ENCODE results near the gene ZNF701.
"Not testable (repeated sequence)": the region's sequence is repeated elsewhere in the genome, so short reads cannot be mapped to it uniquely, and the experiment has no call there.

ZNF701 gene

GRCh38 chr19:52590728-52591127 is 20.6 kb downstream of the ZNF701 start:
- TF ChIP-seq POLR2A (IDR thresholded peaks at IDR 0.05; ENCODE audit: extremely low read depth, insufficient read length): no peak
- peak; percentile 26 for TF ChIP-seq CTCF (IDR thresholded peaks at IDR 0.05; ENCODE audit: low read depth, low read length)
- no peak for TF ChIP-seq MAX (IDR thresholded peaks at IDR 0.05; ENCODE audit: low read depth, low read length)
- TF ChIP-seq MYC (IDR thresholded peaks at IDR 0.05; ENCODE audit: low read depth, low read length): no peak
- no peak overlapping the region for H3K4me3 ChIP-seq (ENCODE audit: low read depth, low read length)
- peak; percentile 40 for DNase-seq (ENCODE audit: low read depth)

- H3K4me3 ChIP-seq (ENCODE audit: low read depth, low read length): no peak overlapping the region
- no peak for DNase-seq (ENCODE audit: low read depth)
- TF ChIP-seq MYC (IDR thresholded peaks at IDR 0.05; ENCODE audit: low read depth, low read length): no peak
- no peak for TF ChIP-seq MAX (IDR thresholded peaks at IDR 0.05; ENCODE audit: low read depth, low read length)
- no peak for TF ChIP-seq CTCF (IDR thresholded peaks at IDR 0.05; ENCODE audit: low read depth, low read length)
- no peak for TF ChIP-seq POLR2A (IDR thresholded peaks at IDR 0.05; ENCODE audit: extremely low read depth, insufficient read length)
Measured at GRCh38 chr19:52592301-52592700, 22.2 kb downstream of the ZNF701 start.

- not testable (repeated sequence) for DNase-seq (ENCODE audit: low read depth); H3K4me3 ChIP-seq (ENCODE audit: low read depth, low read length)
Measured at GRCh38 chr19:52593441-52593840, 23.4 kb downstream of the ZNF701 start.

- TF ChIP-seq MAX (IDR thresholded peaks at IDR 0.05; ENCODE audit: low read depth, low read length): no peak
- TF ChIP-seq CTCF (IDR thresholded peaks at IDR 0.05; ENCODE audit: low read depth, low read length): no peak
- TF ChIP-seq MYC (IDR thresholded peaks at IDR 0.05; ENCODE audit: low read depth, low read length): no peak
- no peak for TF ChIP-seq POLR2A (IDR thresholded peaks at IDR 0.05; ENCODE audit: extremely low read depth, insufficient read length)
- DNase-seq (ENCODE audit: low read depth): no peak
- H3K4me3 ChIP-seq (ENCODE audit: low read depth, low read length): no peak overlapping the region
Measured at GRCh38 chr19:52599241-52599640, 29.2 kb downstream of the ZNF701 start.

- TF ChIP-seq CTCF (IDR thresholded peaks at IDR 0.05; ENCODE audit: low read depth, low read length) (no peak), POLR2A (IDR thresholded peaks at IDR 0.05; ENCODE audit: extremely low read depth, insufficient read length) (no peak), MAX (IDR thresholded peaks at IDR 0.05; ENCODE audit: low read depth, low read length) (no peak), MYC (IDR thresholded peaks at IDR 0.05; ENCODE audit: low read depth, low read length) (no peak)
- DNase-seq (ENCODE audit: low read depth): peak; percentile 39
- peak overlapping the region; percentile 85 for H3K4me3 ChIP-seq (ENCODE audit: low read depth, low read length)
Measured at GRCh38 chr19:52600639-52601024, 30.5 kb downstream of the ZNF701 start.

GRCh38 chr19:52601025-52601973 is 31.2 kb downstream of the ZNF701 start:
- peak overlapping the region; percentile 85 for H3K4me3 ChIP-seq (ENCODE audit: low read depth, low read length)
- no peak for TF ChIP-seq CTCF (IDR thresholded peaks at IDR 0.05; ENCODE audit: low read depth, low read length)
- peak; percentile 16; the same call in 1 of the 2 replicates for TF ChIP-seq MAX (IDR thresholded peaks at IDR 0.05; ENCODE audit: low read depth, low read length)
- peak; percentile 80 for TF ChIP-seq POLR2A (IDR thresholded peaks at IDR 0.05; ENCODE audit: extremely low read depth, insufficient read length)
- peak; percentile 90 for DNase-seq (ENCODE audit: low read depth)

GRCh38 chr19:52601974-52602366 is 31.9 kb downstream of the ZNF701 start:
- peak overlapping the region; percentile 85 for H3K4me3 ChIP-seq (ENCODE audit: low read depth, low read length)
- peak; percentile 42 for DNase-seq (ENCODE audit: low read depth)

Measured in NB4 (cell line).